Peyer's patch (tissue), 4 donors: Measurements from ENCODE around the gene ZNF217.

Experiments
- POLR2A ChIP-seq, 2 donors: fragments of 450-650 bp; IDR thresholded peaks; one replicate each; pipeline ENCODE4 v1.5.1; 2017; ENCODE audit warnings: antibody characterized with exemption in 2 of 2, mild to moderate bottlenecking in 2 of 2, moderate library complexity in 2 of 2
- TF ChIP-seq, protein P1 (sequence below), 6 experiments: fragments of 450-650 bp in 4 of 6; fragments of 200-600 bp in 2 of 6; sonication (generic) in 1 of 6; IDR thresholded peaks; one replicate each; pipeline ENCODE4 v1.5.1; 2017 to 2019; ENCODE audit warnings: antibody characterized with exemption in 6 of 6, mild to moderate bottlenecking in 3 of 6, moderate library complexity in 1 of 6

- TF ChIP-seq, protein P1, sequence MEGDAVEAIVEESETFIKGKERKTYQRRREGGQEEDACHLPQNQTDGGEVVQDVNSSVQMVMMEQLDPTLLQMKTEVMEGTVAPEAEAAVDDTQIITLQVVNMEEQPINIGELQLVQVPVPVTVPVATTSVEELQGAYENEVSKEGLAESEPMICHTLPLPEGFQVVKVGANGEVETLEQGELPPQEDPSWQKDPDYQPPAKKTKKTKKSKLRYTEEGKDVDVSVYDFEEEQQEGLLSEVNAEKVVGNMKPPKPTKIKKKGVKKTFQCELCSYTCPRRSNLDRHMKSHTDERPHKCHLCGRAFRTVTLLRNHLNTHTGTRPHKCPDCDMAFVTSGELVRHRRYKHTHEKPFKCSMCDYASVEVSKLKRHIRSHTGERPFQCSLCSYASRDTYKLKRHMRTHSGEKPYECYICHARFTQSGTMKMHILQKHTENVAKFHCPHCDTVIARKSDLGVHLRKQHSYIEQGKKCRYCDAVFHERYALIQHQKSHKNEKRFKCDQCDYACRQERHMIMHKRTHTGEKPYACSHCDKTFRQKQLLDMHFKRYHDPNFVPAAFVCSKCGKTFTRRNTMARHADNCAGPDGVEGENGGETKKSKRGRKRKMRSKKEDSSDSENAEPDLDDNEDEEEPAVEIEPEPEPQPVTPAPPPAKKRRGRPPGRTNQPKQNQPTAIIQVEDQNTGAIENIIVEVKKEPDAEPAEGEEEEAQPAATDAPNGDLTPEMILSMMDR (IDR thresholded peaks at IDR 0.05): no peak
- no peak for TF ChIP-seq POLR2A (IDR thresholded peaks at IDR 0.05)
Observed at GRCh38 chr20:53598140-53599043, 4.8 kb upstream of the ZNF217 start.
